Measurements from ENCODE around the gene CREM.

Gene CREM

GRCh38 chr10:35228058-35228457 lies 101.4 kb downstream of the CREM start:
- no peaks in the 10 kb centered on the region for H4K20me1 ChIP-seq (ENCODE audit: insufficient read depth, low read length, poor library complexity, severe bottlenecking)
- no peaks in the 10 kb centered on the region for H3F3A ChIP-seq (ENCODE audit: low read depth)
- no peak overlapping the region for H3K4me2 ChIP-seq (ENCODE audit: low read depth, low read length, poor library complexity, severe bottlenecking)
- H3K27me3 ChIP-seq (ENCODE audit: insufficient read depth, low read length, poor library complexity, severe bottlenecking) = no peaks in the 10 kb centered on the region
- H2AFZ ChIP-seq (ENCODE audit: low read length) = no peak overlapping the region
- H3K9ac ChIP-seq (ENCODE audit: low read depth, low read length, poor library complexity, severe bottlenecking) = no peak overlapping the region
- H3K9me2 ChIP-seq (replicated peaks; ENCODE audit: low read depth, low read length) = no peaks in the 10 kb centered on the region
- no peak overlapping the region for H3K4me3 ChIP-seq (ENCODE audit: low read length, poor library complexity, severe bottlenecking)
- TF ChIP-seq EZH2phosphoT487 (IDR thresholded peaks at IDR 0.05; ENCODE audit: borderline replicate concordance) (no peak), CTCF (conservative IDR thresholded peaks at IDR 0.05; ENCODE audit: low read length) (no peak)
- no peaks in the 10 kb centered on the region for H3K79me2 ChIP-seq (ENCODE audit: insufficient read depth, low read length)
- no peaks in the 10 kb centered on the region for H3K9me3 ChIP-seq (ENCODE audit: insufficient read depth, low read depth, low read length)
- H3K36me3 ChIP-seq (ENCODE audit: insufficient read depth, low read length) = no peaks in the 10 kb centered on the region
- no peaks in the 10 kb centered on the region for H3K4me1 ChIP-seq (ENCODE audit: insufficient read depth, low read length, poor library complexity, severe bottlenecking)

GRCh38 chr10:35231646-35232045 lies 105.0 kb downstream of the CREM start:
- no peak overlapping the region for H2AFZ ChIP-seq (ENCODE audit: low read length)

GRCh38 chr10:35232527-35232926 lies 105.9 kb downstream of the CREM start:
- no peak overlapping the region for H3K4me3 ChIP-seq (ENCODE audit: low read length, poor library complexity, severe bottlenecking)
- no peaks in the 10 kb centered on the region for H3F3A ChIP-seq (ENCODE audit: low read depth)
- 0 out of 2 replicates have a peak overlapping the region, but pooled peaks have one; percentile 27 for H2AFZ ChIP-seq (ENCODE audit: low read length)
- H4K20me1 ChIP-seq (ENCODE audit: insufficient read depth, low read length, poor library complexity, severe bottlenecking) = no peaks in the 10 kb centered on the region
- H3K9me3 ChIP-seq (ENCODE audit: insufficient read depth, low read depth, low read length) = no peaks in the 10 kb centered on the region
- H3K4me1 ChIP-seq (ENCODE audit: insufficient read depth, low read length, poor library complexity, severe bottlenecking) = no peaks in the 10 kb centered on the region
- no peaks in the 10 kb centered on the region for H3K36me3 ChIP-seq (ENCODE audit: insufficient read depth, low read length)
- no peak for TF ChIP-seq CTCF (conservative IDR thresholded peaks at IDR 0.05; ENCODE audit: low read length)
- no peak for TF ChIP-seq EZH2phosphoT487 (IDR thresholded peaks at IDR 0.05; ENCODE audit: borderline replicate concordance)
- no peak overlapping the region for H3K9ac ChIP-seq (ENCODE audit: low read depth, low read length, poor library complexity, severe bottlenecking)
- no peaks in the 10 kb centered on the region for H3K27me3 ChIP-seq (ENCODE audit: insufficient read depth, low read length, poor library complexity, severe bottlenecking)
- no peak overlapping the region for H3K4me2 ChIP-seq (ENCODE audit: low read depth, low read length, poor library complexity, severe bottlenecking)
- no peaks in the 10 kb centered on the region for H3K79me2 ChIP-seq (ENCODE audit: insufficient read depth, low read length)
- no peaks in the 10 kb centered on the region for H3K9me2 ChIP-seq (replicated peaks; ENCODE audit: low read depth, low read length)

More at GRCh38 chr10:35231646-35232045, 105.0 kb downstream of the CREM start:
- no peak overlapping the region for H3K4me2 ChIP-seq (ENCODE audit: low read depth, low read length, poor library complexity, severe bottlenecking)
- no peaks in the 10 kb centered on the region for H3K27me3 ChIP-seq (ENCODE audit: insufficient read depth, low read length, poor library complexity, severe bottlenecking)
- H3K4me3 ChIP-seq (ENCODE audit: low read length, poor library complexity, severe bottlenecking) = no peak overlapping the region
- TF ChIP-seq EZH2phosphoT487 (IDR thresholded peaks at IDR 0.05; ENCODE audit: borderline replicate concordance) (no peak), CTCF (conservative IDR thresholded peaks at IDR 0.05; ENCODE audit: low read length) (no peak)
- no peaks in the 10 kb centered on the region for H3K9me3 ChIP-seq (ENCODE audit: insufficient read depth, low read depth, low read length)
- no peaks in the 10 kb centered on the region for H3K9me2 ChIP-seq (replicated peaks; ENCODE audit: low read depth, low read length)
- H3K36me3 ChIP-seq (ENCODE audit: insufficient read depth, low read length) = no peaks in the 10 kb centered on the region
- no peak overlapping the region for H3K9ac ChIP-seq (ENCODE audit: low read depth, low read length, poor library complexity, severe bottlenecking)
- H3F3A ChIP-seq (ENCODE audit: low read depth) = no peaks in the 10 kb centered on the region
- H3K79me2 ChIP-seq (ENCODE audit: insufficient read depth, low read length) = no peaks in the 10 kb centered on the region
- H3K4me1 ChIP-seq (ENCODE audit: insufficient read depth, low read length, poor library complexity, severe bottlenecking) = no peaks in the 10 kb centered on the region
- H4K20me1 ChIP-seq (ENCODE audit: insufficient read depth, low read length, poor library complexity, severe bottlenecking) = no peaks in the 10 kb centered on the region

Measured in Loucy (cell line).